Activated CD4-positive, CD25-positive, alpha-beta regulatory T cell treated with anti-CD3 and anti-CD28 coated beads, Interleukin-2, amount 50 U/mL, for 72 hours (primary cell): ENCODE results near the gene VASN.
A peak's percentile ranks its signal among the peaks of the same experiment; 100 is the strongest.

Experiments used
- DNase-seq: peaks from one replicate; pipeline ENCODE4 v3.0.0; 2021

Gene VASN

GRCh38 chr16:4404967-4405696 is 33.5 kb downstream of the VASN start:
- DNase-seq = no peak

- DNase-seq = no peak
Measured at GRCh38 chr16:4407543-4408322, 36.1 kb downstream of the VASN start.

GRCh38 chr16:4408323-4408690 is 36.7 kb downstream of the VASN start:
- DNase-seq = no peak

GRCh38 chr16:4409081-4409932 is 37.7 kb downstream of the VASN start:
- DNase-seq = no peak

GRCh38 chr16:4410335-4411075 is 38.9 kb downstream of the VASN start:
- no peak for DNase-seq

- no peak for DNase-seq
Measured at GRCh38 chr16:4411684-4412083, 40.0 kb downstream of the VASN start.

GRCh38 chr16:4412159-4412558 is 40.5 kb downstream of the VASN start:
- DNase-seq = no peak

GRCh38 chr16:4412854-4413253 is 41.2 kb downstream of the VASN start:
- DNase-seq = no peak

- peak; percentile 69 for DNase-seq
Measured at GRCh38 chr16:4414187-4414917, 42.7 kb downstream of the VASN start.

GRCh38 chr16:4415538-4416199 is 44.0 kb downstream of the VASN start:
- DNase-seq = peak; percentile 64

GRCh38 chr16:4416200-4417032 is 44.8 kb downstream of the VASN start, which contains the start of gene CORO7:
TSS of gene CORO7 (minus strand) at chr16:4416596. CDS start at chr16:4416518, 78 bp downstream.
- peak; percentile 98 for DNase-seq

GRCh38 chr16:4419402-4419959 is 47.8 kb downstream of the VASN start:
- DNase-seq = no peak

GRCh38 chr16:4420505-4421105 is 49.0 kb downstream of the VASN start:
- DNase-seq = no peak

- peak; percentile 95 for DNase-seq
Measured at GRCh38 chr16:4425378-4426020, 53.9 kb downstream of the VASN start, which contains the start of gene DNAJA3. TSS of gene DNAJA3 (plus strand) at chr16:4425868. CDS start at chr16:4425882, 14 bp downstream.

- no peak for DNase-seq
Measured at GRCh38 chr16:4426021-4426684, 54.5 kb downstream of the VASN start.

- DNase-seq = no peak
Measured at GRCh38 chr16:4426722-4427372, 55.2 kb downstream of the VASN start.

GRCh38 chr16:4428500-4428899 is 56.9 kb downstream of the VASN start:
- DNase-seq = no peak

- no peak for DNase-seq
Measured at GRCh38 chr16:4431023-4431422, 59.4 kb downstream of the VASN start.
